ENCODE data around the gene LRBA.

LRBA gene

DNA sequence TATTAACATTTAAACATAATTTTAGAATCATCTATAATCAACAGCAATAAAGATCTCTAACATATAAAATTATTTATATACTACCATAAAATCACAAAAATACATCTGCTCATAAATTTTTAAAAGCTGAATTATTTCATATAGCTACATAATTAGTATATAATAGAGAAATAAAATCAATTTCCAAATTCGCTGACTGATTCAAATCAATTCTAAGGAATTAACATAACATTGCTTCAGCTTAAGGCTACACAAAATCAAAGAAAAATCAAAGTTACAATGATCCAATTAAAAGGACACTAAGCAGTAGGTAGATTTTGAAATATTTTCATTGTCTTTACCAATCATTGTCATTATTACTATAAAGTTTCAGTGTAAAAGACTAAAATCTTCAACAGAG lies 194.7 kb downstream of the LRBA start:
- TF ChIP-seq, protein P1, sequence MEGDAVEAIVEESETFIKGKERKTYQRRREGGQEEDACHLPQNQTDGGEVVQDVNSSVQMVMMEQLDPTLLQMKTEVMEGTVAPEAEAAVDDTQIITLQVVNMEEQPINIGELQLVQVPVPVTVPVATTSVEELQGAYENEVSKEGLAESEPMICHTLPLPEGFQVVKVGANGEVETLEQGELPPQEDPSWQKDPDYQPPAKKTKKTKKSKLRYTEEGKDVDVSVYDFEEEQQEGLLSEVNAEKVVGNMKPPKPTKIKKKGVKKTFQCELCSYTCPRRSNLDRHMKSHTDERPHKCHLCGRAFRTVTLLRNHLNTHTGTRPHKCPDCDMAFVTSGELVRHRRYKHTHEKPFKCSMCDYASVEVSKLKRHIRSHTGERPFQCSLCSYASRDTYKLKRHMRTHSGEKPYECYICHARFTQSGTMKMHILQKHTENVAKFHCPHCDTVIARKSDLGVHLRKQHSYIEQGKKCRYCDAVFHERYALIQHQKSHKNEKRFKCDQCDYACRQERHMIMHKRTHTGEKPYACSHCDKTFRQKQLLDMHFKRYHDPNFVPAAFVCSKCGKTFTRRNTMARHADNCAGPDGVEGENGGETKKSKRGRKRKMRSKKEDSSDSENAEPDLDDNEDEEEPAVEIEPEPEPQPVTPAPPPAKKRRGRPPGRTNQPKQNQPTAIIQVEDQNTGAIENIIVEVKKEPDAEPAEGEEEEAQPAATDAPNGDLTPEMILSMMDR (IDR thresholded peaks at IDR 0.05; ENCODE audit: low read depth, low read length, missing control alignments), result no peak
- DNase-seq (ENCODE audit: extremely low read depth, low read depth), result no peak
- H3K4me3 ChIP-seq (replicated peaks; ENCODE audit: low read depth, low read length), result no peak overlapping the region

DNA sequence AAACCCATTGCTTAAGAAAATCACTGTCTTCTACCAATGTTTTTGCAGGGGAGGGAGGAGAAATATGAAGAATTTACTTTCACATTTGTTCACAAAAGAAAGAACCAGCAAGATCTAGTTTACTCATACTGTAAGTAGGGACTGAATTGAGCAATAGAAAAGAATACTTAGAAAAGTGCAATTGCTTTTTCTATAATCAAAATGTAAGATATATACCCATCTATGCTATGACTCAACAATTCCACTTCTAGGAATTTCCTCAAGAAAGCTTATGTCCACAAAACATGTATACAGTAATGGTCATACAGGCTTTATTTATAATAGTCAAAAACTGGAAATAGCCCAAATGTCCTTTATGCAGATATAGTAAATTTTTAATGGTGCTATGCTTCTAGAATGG lies 196.4 kb downstream of the LRBA start:
- DNase-seq (ENCODE audit: extremely low read depth, low read depth), result no peak
- TF ChIP-seq, protein P1 (IDR thresholded peaks at IDR 0.05; ENCODE audit: low read depth, low read length, missing control alignments), result no peak
- no peak overlapping the region for H3K4me3 ChIP-seq (replicated peaks; ENCODE audit: low read depth, low read length)

DNA sequence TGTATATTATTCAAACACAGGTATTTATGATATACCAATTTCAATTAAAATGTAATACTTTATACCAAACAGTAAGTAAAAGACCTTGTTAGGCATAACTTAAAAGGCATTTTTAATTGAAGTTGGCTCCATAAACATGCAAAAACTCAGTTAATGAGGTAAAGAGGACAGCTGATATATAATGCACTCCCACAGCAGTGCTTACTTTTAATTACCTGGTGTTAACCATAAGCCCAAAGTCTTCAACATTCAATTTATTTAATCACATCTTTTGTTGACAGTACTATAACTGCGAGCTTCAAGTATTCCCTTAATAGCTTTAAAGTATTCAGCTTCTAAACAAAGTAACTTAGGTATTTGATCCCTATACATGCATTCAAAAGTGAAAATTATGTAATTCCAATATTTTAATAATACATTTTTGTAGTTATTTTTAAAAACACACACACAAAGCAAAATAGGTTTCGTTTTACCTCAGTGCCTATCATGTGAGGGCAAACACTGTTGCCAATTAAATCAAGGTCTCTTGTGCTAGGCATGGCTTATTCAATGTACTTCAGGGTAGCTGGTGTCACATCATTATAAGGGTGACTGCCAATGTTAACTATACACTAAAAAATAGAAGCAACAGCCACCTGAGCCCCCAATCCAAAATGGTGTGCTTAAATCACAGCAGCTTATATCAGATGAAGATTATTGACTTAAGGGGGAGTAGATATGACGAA lies 197.1 kb downstream of the LRBA start:
- TF ChIP-seq, protein P1 (IDR thresholded peaks at IDR 0.05; ENCODE audit: low read depth, low read length, missing control alignments), result no peak
- H3K4me3 ChIP-seq (replicated peaks; ENCODE audit: low read depth, low read length), result no peak overlapping the region
- DNase-seq (ENCODE audit: extremely low read depth, low read depth), result no peak

DNA sequence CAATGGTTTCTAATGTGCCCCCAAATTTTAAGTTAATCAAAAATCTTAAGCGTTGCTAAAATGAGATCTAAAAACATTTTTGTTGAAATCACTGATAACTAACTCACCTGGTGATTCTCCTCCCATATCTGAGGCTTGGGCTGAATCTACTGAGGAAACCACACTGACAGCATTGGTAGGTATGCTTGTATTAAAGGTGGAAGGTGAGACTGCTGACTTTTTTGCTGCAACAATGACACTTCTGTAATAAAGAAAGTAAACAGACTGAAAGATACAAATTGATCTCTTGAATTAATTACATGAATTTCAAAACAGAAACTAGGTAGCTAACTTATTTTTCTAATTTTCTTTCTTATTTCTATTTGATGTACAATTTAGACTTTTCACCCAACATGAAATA lies 198.1 kb downstream of the LRBA start:
- TF ChIP-seq, protein P1 (IDR thresholded peaks at IDR 0.05; ENCODE audit: low read depth, low read length, missing control alignments), result no peak
- no peak overlapping the region for H3K4me3 ChIP-seq (replicated peaks; ENCODE audit: low read depth, low read length)
- DNase-seq (ENCODE audit: extremely low read depth, low read depth), result no peak

DNA sequence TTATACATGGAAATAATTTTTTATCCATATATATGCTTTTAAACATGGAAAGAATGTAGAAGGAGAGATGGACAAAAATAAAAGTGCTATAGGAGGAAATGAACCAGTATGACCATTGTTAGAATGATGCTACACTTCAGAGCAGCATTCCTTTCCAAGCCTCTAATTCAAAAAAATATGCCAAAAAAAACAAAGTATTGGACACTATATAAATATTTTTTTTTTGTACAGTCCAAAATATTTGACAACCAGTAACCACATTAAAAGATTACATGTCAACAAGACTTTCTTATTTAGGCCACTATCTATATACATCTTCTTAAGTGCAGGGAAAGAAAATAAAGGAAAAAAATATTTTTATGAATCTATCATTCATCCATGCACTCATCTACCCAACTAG lies 198.6 kb downstream of the LRBA start:
- TF ChIP-seq, protein P1 (IDR thresholded peaks at IDR 0.05; ENCODE audit: low read depth, low read length, missing control alignments), result no peak
- no peak for DNase-seq (ENCODE audit: extremely low read depth, low read depth)
- no peak overlapping the region for H3K4me3 ChIP-seq (replicated peaks; ENCODE audit: low read depth, low read length)

DNA sequence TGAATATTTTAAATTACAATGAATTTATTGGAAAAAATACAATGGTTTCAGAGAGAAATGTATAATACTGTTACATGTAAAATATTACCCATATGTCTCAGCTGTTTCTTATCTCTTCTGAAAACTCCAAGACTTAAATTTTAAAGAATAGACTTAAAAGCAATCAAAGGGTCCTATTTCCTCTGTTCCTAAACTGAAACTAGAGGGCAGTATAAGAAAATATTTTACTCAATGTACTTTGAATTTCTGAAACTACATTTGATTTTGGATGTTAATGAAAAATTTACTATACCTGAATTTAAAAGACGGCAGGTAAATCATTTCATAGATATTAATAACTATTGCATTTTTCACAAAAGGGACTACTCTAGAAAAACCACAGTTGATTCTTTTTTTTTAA lies 200.2 kb downstream of the LRBA start:
- no peak for DNase-seq (ENCODE audit: extremely low read depth, low read depth)
- TF ChIP-seq, protein P1 (IDR thresholded peaks at IDR 0.05; ENCODE audit: low read depth, low read length, missing control alignments), result no peak
- H3K4me3 ChIP-seq (replicated peaks; ENCODE audit: low read depth, low read length), result no peak overlapping the region
